ENCODE measurements around the gene SNAPC2.
A peak's percentile ranks its signal among the peaks of the same experiment; 100 is the strongest.

Gene SNAPC2

DNA sequence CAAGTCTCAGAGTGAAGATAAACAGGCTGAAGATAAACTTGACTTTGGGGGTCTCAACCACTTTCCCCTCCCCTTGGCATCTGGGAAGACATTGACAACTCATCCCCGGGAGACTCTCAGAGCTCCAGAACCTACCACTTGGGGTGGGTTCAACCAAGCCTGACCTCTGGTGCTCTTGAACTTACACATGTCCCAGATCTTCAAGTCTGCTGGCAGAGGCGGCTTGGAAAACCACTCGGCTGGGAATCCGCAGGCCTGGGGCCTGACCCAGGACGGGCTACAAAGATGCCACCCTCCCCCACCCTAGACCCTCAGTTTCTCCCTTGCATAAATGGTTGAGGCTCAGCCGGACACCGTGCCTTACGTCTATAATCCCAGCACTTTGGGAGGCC is 31.3 kb upstream of the SNAPC2 start:
- no peak for DNase-seq

- peak; percentile 40 for DNase-seq
Measured at GRCh38 chr19:7893362-7894101, 26.6 kb upstream of the SNAPC2 start.

- DNase-seq: no peak
Measured at GRCh38 chr19:7894612-7895309, 25.4 kb upstream of the SNAPC2 start.

DNA sequence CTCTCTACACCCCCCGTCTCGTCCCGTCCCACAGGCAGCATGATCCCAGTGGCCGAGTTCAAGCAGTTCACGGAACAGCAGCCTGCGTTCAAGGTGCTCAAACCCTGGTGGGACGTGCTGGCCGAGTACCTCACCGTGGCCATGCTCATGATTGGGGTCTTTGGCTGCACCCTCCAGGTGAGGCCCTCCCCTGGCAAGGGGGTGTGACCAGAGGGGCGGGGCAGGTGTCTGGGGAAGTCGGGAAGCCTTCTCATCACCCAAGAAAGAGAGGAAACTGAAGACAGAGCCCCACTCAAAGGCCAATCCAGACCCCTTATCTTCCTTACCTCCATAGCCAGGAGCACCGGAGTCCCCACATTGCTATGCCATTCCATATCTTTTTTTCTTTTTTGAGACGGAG is 24.6 kb upstream of the SNAPC2 start:
- no peak for DNase-seq

DNA sequence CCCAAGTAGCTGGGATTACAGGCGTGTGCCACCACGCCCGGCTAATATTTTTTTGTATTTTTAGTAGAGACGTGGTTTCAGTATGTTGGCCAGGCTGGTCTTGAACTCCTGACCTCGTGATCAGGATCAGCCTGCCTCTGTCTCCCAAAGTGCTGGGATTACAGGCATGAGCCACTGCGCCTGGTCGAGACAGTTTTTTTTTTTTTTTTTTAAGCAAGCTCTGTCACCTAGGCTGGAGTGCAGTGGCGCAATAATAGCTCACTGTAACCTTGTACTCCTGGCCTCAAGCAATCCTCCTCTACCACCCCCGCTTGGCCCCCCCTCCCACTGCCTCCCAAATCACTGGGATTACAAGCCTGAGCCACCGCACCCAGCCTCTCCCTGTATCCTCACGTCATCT is 22.8 kb upstream of the SNAPC2 start:
- no peak for DNase-seq

GRCh38 chr19:7898967-7899366 is 21.2 kb upstream of the SNAPC2 start:
- DNase-seq: no peak

DNA sequence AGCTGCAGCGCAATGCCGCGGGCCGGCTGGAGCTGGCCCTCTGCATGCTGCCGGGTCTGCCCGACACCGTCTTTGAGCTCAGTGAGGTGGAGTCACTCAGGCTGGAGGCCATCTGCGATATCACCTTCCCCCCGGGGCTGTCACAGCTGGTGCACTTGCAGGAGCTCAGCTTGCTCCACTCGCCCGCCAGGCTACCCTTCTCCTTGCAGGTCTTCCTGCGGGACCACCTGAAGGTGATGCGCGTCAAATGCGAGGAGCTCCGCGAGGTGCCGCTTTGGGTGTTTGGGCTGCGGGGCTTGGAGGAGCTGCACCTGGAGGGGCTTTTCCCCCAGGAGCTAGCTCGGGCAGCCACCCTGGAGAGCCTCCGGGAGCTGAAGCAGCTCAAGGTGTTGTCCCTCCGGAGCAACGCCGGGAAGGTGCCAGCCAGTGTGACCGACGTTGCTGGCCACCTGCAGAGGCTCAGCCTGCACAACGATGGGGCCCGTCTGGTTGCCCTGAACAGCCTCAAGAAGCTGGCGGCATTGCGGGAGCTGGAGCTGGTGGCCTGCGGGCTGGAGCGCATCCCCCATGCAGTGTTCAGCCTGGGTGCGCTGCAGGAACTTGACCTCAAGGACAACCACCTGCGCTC is 20.3 kb upstream of the SNAPC2 start:
- no peak for DNase-seq

GRCh38 chr19:7900401-7900870 is 19.7 kb upstream of the SNAPC2 start:
- no peak for DNase-seq

DNA sequence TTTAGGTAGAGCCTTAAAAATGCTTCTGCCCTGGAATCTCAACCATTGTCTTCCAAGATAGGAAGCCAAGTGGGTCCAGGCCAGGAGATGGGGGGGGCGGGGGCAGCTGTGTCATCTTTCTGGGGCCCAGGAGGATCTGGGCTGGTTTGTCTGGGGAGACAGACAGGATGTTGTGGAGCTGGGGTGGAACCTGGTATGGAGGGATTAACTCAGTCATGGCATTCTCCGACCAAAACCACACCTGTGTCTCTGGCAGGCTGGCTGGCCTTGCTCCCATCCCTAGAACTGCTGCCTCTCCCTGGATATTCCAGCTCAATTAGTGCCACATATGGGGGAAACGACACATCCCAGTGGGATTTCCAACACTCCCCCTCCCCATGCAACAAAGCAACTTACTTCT is 19.2 kb upstream of the SNAPC2 start:
- no peak for DNase-seq

- no peak for DNase-seq
Measured at GRCh38 chr19:7901337-7901736, 18.8 kb upstream of the SNAPC2 start.

GRCh38 chr19:7902796-7903243 is 17.3 kb upstream of the SNAPC2 start:
- peak; percentile 26 for DNase-seq

GRCh38 chr19:7903244-7904073 is 16.7 kb upstream of the SNAPC2 start, which contains the start of gene MAP2K7:
TSS of gene MAP2K7 (plus strand) at chr19:7903877. CDS start at chr19:7903945, 68 bp downstream.
- peak; percentile 100 for DNase-seq

DNA sequence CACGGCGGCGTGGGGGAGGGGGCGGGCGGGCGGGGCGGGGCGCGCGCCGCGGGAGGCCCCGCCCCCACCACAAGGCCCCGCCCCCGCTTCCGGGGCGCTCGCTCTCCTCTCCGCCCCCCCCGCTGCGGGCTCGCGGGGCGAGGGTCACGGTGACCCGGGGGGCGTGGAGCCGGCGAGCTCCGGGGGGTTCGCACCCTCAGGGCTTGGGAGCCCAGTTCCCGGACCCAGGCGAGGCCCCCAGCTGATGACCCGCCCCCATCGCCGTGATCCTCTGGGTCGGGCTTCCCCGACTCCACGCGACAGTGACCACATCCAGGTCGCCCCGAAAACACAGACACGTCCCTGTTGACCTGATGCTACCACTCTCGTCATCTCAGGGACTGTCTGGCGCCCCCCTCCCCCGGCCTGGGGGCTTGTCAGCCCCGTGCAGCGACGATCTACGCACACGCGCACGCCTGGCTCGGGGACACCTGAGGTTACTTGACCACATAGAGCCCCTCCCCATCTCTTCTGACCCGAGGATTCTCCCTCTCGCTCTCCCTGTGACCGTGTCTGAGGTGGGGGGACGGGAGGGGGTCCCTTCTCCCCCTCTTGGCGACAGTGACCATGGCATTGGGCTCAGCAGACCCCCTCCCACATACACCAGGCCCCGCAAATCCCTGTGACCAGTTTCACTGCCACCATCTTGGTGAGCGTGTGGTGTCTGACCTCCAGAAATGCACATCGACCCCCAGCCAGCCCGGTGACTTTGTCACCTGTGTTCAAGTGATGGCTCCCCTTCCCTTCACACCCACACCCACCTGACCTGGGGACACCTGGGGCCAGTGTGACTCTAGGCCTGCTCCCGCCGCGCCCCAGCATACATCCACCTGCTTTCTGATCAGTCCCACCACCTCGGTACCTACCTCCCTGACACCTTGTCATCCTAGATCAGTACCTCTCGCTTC is 15.8 kb upstream of the SNAPC2 start:
- DNase-seq: peak; percentile 60

GRCh38 chr19:7905268-7905667 is 14.9 kb upstream of the SNAPC2 start:
- DNase-seq: no peak

DNA sequence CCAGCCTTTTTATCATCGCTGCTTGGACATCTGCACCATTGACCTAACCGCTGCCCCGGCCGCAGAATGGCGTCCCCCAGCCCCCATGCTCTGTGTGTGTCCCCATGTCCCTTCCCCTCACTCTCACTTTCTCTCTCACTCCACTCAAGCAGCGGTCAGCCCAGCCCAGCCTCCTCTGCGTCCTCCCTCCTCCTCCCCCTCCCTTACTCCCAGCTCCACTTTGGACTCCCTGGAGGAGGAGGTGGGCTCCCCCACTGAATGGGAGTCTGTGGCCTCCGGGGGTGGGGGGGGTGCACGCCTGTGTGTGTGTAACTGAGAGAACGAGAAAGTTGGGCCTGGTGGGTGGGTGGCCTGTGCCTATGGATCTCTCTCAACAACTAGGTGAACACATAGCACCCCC is 14.3 kb upstream of the SNAPC2 start:
- no peak for DNase-seq

- no peak for DNase-seq
Measured at GRCh38 chr19:7907122-7907521, 13.0 kb upstream of the SNAPC2 start.

DNA sequence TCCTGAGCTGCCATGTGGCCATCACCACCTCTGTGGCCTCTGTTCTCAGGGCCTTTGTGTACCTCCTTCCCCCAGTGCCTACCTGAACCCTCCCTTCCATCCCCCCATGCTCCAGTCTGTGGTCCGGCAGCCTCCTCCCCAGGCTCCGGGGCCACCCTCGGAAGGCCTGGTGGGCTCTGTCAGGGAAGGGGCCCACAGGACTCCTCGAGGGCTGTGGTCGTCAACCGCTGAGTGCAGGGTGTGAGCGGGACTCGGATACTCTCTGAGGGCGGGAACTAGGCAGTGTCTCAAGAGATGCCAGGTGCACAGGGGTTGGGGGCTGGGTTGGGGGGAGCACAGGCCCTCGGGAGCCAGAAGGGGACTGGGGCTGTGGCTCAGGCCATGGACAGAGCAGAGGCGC is 12.6 kb upstream of the SNAPC2 start:
- no peak for DNase-seq

DNA sequence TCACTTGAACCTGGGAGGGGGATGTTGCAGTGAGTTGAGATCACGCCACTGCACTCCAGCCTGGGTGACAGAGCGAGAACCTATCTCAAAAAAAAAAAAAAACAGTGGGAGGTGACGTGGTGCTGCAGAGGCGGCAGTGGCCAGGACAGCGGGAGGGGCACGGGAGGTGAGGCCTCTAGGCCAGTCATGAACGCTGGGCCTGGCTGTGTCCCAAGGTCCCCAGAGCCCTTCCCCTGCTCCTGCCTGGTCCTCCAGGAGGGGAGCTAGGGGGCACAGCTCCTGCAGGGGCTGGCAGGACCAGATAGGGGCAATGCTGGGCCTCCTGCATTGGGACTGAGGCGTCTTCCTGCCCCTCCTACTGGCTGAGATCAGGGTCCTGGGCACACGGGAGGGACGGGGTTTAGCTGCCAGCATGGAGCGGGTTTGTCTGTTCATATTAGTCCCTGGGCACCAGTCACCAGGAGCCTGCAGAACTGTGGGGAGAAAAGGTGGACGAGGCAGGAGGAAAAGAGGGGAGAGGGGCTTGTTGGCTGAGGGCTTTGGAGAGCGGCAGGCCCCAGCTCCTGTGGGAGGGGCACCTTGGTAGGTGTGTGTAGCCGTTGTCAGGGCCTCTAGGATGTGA is 11.9 kb upstream of the SNAPC2 start:
- peak; percentile 27 for DNase-seq

- no peak for DNase-seq
Measured at GRCh38 chr19:7908742-7909461, 11.2 kb upstream of the SNAPC2 start.

DNA sequence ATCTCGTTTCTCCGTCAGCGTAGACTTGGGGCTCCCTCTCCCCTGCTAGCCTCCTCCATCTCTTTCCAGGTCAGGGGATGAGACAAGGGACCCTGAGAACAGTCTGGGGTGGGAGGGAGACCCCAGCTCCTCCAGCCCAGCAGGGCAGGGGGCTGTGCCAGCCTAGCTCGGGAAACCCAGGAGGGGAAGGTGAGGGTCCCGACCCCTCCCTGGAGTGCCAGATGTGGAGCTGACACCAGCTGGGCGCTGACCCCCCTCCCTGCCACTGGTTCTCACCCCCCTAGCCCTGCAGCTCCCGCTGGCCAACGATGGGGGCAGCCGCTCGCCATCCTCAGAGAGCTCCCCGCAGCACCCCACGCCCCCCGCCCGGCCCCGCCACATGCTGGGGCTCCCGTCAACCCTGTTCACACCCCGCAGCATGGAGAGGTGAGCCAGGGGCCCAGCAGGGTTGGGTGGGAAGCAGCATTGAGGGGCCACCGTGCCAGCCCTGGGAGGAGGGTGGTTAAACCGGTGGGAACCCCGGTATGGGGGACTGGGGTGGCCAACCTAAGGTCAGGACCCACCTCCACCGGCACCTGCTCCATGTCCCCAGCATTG is 10.6 kb upstream of the SNAPC2 start:
- DNase-seq: no peak

All from hematopoietic multipotent progenitor cell treated with erythropoietin and hydrocortisone succinate and interleukin-3 and kit ligand, for 6 days (in vitro differentiated cells).